SK-MEL-5 (cell line): Measurements from ENCODE around the gene GOLGA2. TPM values are rescaled to one million over a fixed set of nuclear protein-coding genes. Genes with fewer than 3 reads are reported as not detected.
"Not testable (repeated sequence)": the region's sequence is repeated elsewhere in the genome, so short reads cannot be mapped to it uniquely, and the experiment has no call there.

ENCODE experiments used
- DNase-seq: peaks from one replicate; pipeline ENCODE4 v3.0.0-alpha.2; 2016; ENCODE audit warnings: low read depth, low spot score
- in situ Hi-C: cut with HindIII; loops from 2 replicates; pipeline ENCODE4 v1.10.0; 2016; ENCODE audit warnings: low sequenced_read_pairs, high pct_unique_total_duplicates, low pct_unique_long_range_greater_than_20kb
- total RNA-seq: library from RNA; depleted of rRNA; stranded (reverse); fragments of >200 nt; shearing (Covaris generic); gene quantifications from 2 replicates; pipeline ENCODE4 v1.2.3, GENCODE V29; 2014

GOLGA2 gene
- total RNA-seq, 1 experiment from 2014 or later, result 73.6 TPM

GRCh38 chr9:128298535-128299482, 23.0 kb upstream of the GOLGA2 start:
- in situ Hi-C loops, result no loop called here

GRCh38 chr9:128297221-128297773, 21.5 kb upstream of the GOLGA2 start:
- in situ Hi-C loops, result no loop called here
- DNase-seq, result no peak

More at GRCh38 chr9:128298535-128299482, 23.0 kb upstream of the GOLGA2 start:
- DNase-seq, result no peak

- in situ Hi-C loops, result no loop called here
- no peak for DNase-seq
These were observed 20.8 kb upstream of the GOLGA2 start for GRCh38 chr9:128296340-128297220.

- in situ Hi-C loops, result no loop called here
- no peak for DNase-seq
These were observed 18.3 kb upstream of the GOLGA2 start for GRCh38 chr9:128294142-128294541.

- DNase-seq, result no peak
- in situ Hi-C loops, result no loop called here
These were observed 17.3 kb upstream of the GOLGA2 start for GRCh38 chr9:128293091-128293490.

GRCh38 chr9:128292009-128292408, 16.2 kb upstream of the GOLGA2 start:
- in situ Hi-C loops, result no loop called here

GRCh38 chr9:128288273-128289004, 12.6 kb upstream of the GOLGA2 start:
- no peak for DNase-seq
- in situ Hi-C loops, result no loop called here

More at GRCh38 chr9:128292009-128292408, 16.2 kb upstream of the GOLGA2 start:
- no peak for DNase-seq

- DNase-seq, result no peak
- in situ Hi-C loops, result no loop called here
These were observed 10.6 kb upstream of the GOLGA2 start for GRCh38 chr9:128286440-128286839.

- in situ Hi-C loops, result no loop called here
- no peak for DNase-seq
These were observed 9.4 kb upstream of the GOLGA2 start for GRCh38 chr9:128285033-128285784.

- in situ Hi-C loops, result no loop called here
These were observed 6.7 kb upstream of the GOLGA2 start for GRCh38 chr9:128282500-128282899.

GRCh38 chr9:128280084-128280622, 4.3 kb upstream of the GOLGA2 start:
- no peak for DNase-seq
- in situ Hi-C loops, result no loop called here

More at GRCh38 chr9:128282500-128282899, 6.7 kb upstream of the GOLGA2 start:
- DNase-seq, result no peak

GRCh38 chr9:128279088-128280073, 3.6 kb upstream of the GOLGA2 start:
- DNase-seq, in situ Hi-C loops: not testable (repeated sequence)

GRCh38 chr9:128276574-128277270, 915 bp upstream of the GOLGA2 start:
- peak; percentile 11 for DNase-seq
- in situ Hi-C loops, result no loop called here

- in situ Hi-C loops, result no loop called here
- DNase-seq, result peak; percentile 99
These were observed 284 bp upstream of the GOLGA2 start, which contains the start of gene SWI5 for GRCh38 chr9:128276008-128276573. Gene SWI5, plus strand, starts transcription at chr9:128276276.
